Left ventricle myocardium inferior (tissue), 1 donor: ENCODE data around the gene CFAP206. TPM values are rescaled to one million over a fixed set of nuclear protein-coding genes. Genes with fewer than 3 reads are reported as not detected.

Experiments
- DNase-seq: peaks from one replicate; pipeline ENCODE4 v3.0.0-alpha.2; 2020
- H3K27ac ChIP-seq: fragments of 200-600 bp; replicated peaks from 2 replicates; pipeline ENCODE4 v1.8.0; 2021
- H3K27me3 ChIP-seq: fragments of 200-600 bp; 2 replicates; pipeline ENCODE4 v1.8.0; 2021; ENCODE audit warnings: low read depth
- H3K36me3 ChIP-seq: fragments of 200-600 bp; 2 replicates; pipeline ENCODE4 v1.8.0; 2021
- H3K4me1 ChIP-seq: fragments of 200-600 bp; 2 replicates; pipeline ENCODE4 v1.8.0; 2021
- H3K4me3 ChIP-seq: fragments of 200-600 bp; 2 replicates; pipeline ENCODE4 v1.8.0; 2021; ENCODE audit warnings: mild to moderate bottlenecking, moderate library complexity
- H3K9me3 ChIP-seq: fragments of 200-600 bp; replicated peaks from 2 replicates; pipeline ENCODE4 v1.8.0; 2021
- intact Hi-C: fragments of 100-400 bp; cut with micrococcal nuclease; formaldehyde crosslinking; loops from one replicate; pipeline ENCODE4 v1.11.0; 2022
- total RNA-seq: library from RNA; stranded (reverse); fragmentation: NEBNext Ultra II Directional; extraction: Animal tissue kit (Norgen Biotek cat#: 25700); gene quantifications from one replicate; pipeline ENCODE4 v1.2.1, GENCODE V29; 2021
- TF ChIP-seq, protein P1 (sequence below): fragments of 200-600 bp; IDR thresholded peaks from 2 replicates; pipeline ENCODE4 v1.8.0; 2021; ENCODE audit warnings: antibody characterized with exemption, mild to moderate bottlenecking, borderline replicate concordance
- donor health status: DM: no; HTN: yes; CAD: no; lungs with severe emphysema.

CFAP206 gene
- total RNA-seq, 1 donor from 2014 or later: 0.11 TPM

DNA sequence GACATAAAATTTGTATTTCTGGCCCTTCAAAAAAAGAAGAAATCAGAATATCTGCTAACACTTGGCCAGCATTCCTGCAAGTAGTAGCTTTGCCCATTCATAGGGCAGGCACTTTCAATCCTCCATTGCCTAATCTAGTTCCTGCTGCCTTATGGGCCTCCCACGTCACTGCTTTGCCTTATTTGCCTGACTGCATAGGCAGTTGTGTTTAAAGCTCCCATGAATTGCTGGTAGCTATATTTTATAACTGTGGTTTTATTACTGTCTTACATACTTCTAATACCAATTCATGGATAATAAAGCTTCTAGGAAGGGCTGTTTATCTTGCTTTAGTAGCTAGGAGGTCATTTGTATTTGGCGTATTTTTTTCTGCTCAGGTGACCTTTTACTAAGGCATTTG lies 57.3 kb downstream of the CFAP206 start:
- Histone ChIP-seq H3K36me3 (no peaks in the 10 kb centered on the region), H3K9me3 (peaks cover 9% of the 10 kb centered on the region), H3K4me3 (no peak overlapping the region), H3K27me3 (no peaks in the 10 kb centered on the region), H3K4me1 (no peaks in the 10 kb centered on the region), H3K27ac (no peak overlapping the region)
- TF ChIP-seq, protein P1, sequence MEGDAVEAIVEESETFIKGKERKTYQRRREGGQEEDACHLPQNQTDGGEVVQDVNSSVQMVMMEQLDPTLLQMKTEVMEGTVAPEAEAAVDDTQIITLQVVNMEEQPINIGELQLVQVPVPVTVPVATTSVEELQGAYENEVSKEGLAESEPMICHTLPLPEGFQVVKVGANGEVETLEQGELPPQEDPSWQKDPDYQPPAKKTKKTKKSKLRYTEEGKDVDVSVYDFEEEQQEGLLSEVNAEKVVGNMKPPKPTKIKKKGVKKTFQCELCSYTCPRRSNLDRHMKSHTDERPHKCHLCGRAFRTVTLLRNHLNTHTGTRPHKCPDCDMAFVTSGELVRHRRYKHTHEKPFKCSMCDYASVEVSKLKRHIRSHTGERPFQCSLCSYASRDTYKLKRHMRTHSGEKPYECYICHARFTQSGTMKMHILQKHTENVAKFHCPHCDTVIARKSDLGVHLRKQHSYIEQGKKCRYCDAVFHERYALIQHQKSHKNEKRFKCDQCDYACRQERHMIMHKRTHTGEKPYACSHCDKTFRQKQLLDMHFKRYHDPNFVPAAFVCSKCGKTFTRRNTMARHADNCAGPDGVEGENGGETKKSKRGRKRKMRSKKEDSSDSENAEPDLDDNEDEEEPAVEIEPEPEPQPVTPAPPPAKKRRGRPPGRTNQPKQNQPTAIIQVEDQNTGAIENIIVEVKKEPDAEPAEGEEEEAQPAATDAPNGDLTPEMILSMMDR: no peak
- intact Hi-C loops: no loop called here
- DNase-seq: no peak

DNA sequence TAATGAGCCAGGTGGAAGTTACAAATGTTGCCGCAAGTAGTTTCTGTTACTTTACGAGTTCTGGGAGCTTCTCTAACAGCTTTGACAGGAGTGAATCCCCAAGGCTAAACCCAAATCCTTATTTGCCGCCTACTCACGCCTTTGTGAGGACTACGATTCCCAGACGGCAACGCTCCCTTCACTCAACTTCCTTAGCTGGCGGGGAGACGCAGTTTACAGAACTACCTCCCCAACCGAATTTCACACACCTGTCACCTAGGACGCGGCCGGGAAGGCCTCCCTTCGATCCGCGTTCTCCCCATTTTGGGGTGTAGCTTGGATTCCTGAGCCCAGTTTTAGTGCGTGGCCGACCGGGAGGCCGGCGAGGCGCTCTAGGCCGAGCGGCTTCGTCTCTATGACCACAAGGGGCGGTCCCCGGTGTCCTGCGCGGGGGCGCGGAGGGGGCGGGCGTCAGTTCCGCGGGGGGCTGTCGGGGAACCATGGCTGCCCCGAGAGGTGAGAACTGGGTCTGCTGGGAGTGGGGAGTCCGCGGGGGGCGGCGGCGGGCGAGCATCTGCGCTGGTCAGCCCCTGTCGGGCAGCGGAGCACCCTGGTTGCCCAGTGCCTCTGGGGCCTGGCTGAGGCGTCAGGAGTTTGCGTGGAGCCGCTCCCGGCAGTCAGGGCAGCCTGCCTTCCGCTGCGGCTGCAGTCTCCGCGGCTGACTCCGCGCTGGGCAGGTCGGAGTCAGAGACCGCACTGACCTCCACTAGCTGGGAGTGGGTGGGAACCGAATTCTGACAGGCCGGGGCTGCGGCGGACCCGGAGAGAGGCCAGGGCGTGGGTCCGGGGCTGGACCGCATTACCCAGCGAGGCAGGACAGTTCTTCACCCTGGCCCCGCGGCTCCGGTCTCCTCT lies 65.0 kb downstream of the CFAP206 start, which contains the start of gene SLC35A1:
TSS of gene SLC35A1 (plus strand) at position 450 of the 894 bp plus-strand sequence. CDS start at position 480, 30 bp downstream.
- peak; percentile 87 for DNase-seq
- H3K9me3 ChIP-seq: no peaks in the 10 kb centered on the region
- peak within 1 kb of the TSS; percentile 97 for H3K27ac ChIP-seq
- H3K4me1 ChIP-seq: peaks cover 29% of the 10 kb centered on the region
- H3K27me3 ChIP-seq: no peaks in the 10 kb centered on the region
- intact Hi-C loops: loop anchor here (10.0 kb wide), 1 partner anchor 252 kb away; no protein-coding TSS in a partner anchor
- TF ChIP-seq, protein P1: peak; percentile 54
- peak within 1 kb of the TSS; percentile 93 for H3K4me3 ChIP-seq
- no peaks in the 10 kb centered on the region for H3K36me3 ChIP-seq

DNA sequence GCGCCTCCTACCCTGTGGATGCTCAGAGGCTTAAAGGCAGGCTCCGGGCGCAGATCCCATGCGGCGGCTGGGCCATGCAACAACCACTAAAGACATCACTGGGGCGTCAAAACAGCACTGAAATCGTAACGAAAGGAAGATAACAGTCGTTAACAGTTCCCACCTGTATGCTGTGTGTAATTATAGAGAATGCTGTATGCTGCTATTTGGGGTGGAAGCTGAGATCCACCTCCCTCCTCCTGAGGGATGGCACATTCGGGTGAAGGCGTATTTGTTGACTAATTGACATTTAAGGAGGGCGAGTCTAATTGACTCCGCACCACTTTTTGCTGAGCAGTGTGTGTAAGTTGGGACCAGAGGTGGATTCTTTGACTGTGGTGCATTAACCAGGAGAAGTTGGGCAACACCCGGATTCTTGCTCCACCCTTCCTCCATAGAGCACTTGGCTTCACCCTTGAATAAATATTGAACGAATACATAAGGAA lies 65.7 kb downstream of the CFAP206 start:
- H3K4me1 ChIP-seq: peaks cover 29% of the 10 kb centered on the region
- peaks cover 6% of the 10 kb centered on the region for H3K36me3 ChIP-seq
- intact Hi-C loops: loop anchor here (10.0 kb wide), 1 partner anchor 251 kb away; no protein-coding TSS in a partner anchor
- no peaks in the 10 kb centered on the region for H3K9me3 ChIP-seq
- no peak for DNase-seq
- no peaks in the 10 kb centered on the region for H3K27me3 ChIP-seq
- H3K27ac ChIP-seq: peak overlapping the region; percentile 97
- TF ChIP-seq, protein P1: no peak
- H3K4me3 ChIP-seq: peak overlapping the region; percentile 93

DNA sequence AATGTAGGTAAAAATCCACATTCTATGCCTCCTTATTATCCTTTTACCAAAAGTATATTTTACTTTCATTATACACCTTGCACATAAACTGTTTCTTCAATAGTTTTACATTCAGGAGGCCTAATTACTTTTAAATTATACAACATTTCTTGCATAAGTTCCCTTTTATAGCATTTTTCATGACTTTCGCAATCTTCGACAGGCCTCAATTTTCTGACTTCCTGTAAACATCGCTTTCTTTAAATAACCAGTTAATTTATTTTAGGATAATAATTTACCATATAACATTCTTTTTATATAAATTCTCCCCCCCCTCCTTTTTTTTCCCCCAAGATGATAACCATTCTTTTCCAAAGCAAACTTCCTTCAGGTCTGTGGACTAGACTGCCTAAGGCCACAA lies 74.2 kb downstream of the CFAP206 start:
- Histone ChIP-seq H3K9me3 (no peaks in the 10 kb centered on the region), H3K36me3 (peaks cover 10% of the 10 kb centered on the region), H3K27me3 (no peaks in the 10 kb centered on the region), H3K4me1 (no peaks in the 10 kb centered on the region), H3K4me3 (no peak overlapping the region), H3K27ac (no peak overlapping the region)
- no peak for DNase-seq
- TF ChIP-seq, protein P1: no peak
- intact Hi-C loops: no loop called here

DNA sequence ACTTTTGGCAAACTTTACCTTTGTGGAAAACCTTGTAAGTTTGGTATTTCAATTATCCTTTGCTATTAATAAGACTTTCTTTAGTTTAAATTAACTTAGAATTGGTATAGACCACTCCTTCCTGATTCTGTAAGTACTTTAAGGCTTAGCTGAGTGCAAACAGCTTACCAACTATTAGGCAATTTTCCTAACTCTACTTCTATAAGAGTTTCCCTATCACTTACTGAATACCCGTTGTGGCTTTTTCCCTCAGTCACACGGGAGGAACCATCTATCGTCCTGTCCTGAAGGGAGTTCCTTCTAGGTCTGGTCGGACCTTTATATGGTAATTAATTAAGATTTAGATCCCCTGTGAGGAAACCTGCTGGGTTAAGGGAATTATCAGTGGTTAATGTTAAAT lies 74.6 kb downstream of the CFAP206 start:
- Histone ChIP-seq H3K4me1 (no peaks in the 10 kb centered on the region), H3K27ac (no peak overlapping the region), H3K27me3 (no peaks in the 10 kb centered on the region), H3K36me3 (peaks cover 10% of the 10 kb centered on the region), H3K9me3 (no peaks in the 10 kb centered on the region), H3K4me3 (no peak overlapping the region)
- intact Hi-C loops: no loop called here
- TF ChIP-seq, protein P1: no peak
- DNase-seq: no peak
